Frontal cortex (tissue), 4 donors: ENCODE results near the gene GSAP. TPM values are rescaled to one million over a fixed set of nuclear protein-coding genes. Genes with fewer than 3 reads are reported as not detected.

ENCODE experiments used
- DNase-seq, 2 donors: peaks; one replicate each; pipeline ENCODE4 v3.0.0; 2012; ENCODE audit warnings: low spot score in 2 of 2
- FAIRE-seq: peaks from 2 replicates; lab custom pipeline; 2012; peaks lifted over from hg19 to GRCh38; lab: Jason Lieb, UNC
- total RNA-seq: library from RNA; depleted of rRNA; stranded (reverse); fragments of >200 nt; gene quantifications from one replicate; pipeline ENCODE4 v1.2.3, GENCODE V29; 2014
- donor health status: control.
- donor health status: control.
- donor health status: control.

The GSAP gene
- total RNA-seq, 1 donor from 2014 or later = 9.0 TPM

DNA sequence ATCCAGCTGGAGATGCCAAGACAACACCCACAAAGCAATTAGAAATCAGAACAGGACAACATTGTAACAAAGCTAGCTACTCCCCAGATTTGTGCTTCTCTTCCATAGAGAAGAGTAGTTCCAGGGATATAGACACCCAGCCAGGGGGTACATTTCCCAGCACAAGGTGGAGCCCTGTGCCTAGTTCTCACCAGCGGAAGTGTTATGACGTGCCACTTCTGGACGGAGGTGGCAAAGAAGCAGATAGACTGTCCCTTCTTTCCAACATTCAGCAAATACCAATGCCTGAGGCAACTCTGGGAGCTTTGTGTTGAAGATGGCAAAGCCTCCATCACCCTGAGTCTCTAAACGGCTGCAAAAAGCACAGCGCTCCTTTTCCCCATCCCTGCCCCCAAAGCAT lies 23.4 kb upstream of the GSAP start:
- peak in 1 of 2 donors; percentile 28 for DNase-seq
- FAIRE-seq = no peak

- no peak for DNase-seq
- no peak for FAIRE-seq
These were observed 22.0 kb upstream of the GSAP start for GRCh38 chr7:77438131-77438530.

- no peak for DNase-seq
- no peak for FAIRE-seq
These were observed 18.6 kb upstream of the GSAP start for GRCh38 chr7:77434570-77435275.

DNA sequence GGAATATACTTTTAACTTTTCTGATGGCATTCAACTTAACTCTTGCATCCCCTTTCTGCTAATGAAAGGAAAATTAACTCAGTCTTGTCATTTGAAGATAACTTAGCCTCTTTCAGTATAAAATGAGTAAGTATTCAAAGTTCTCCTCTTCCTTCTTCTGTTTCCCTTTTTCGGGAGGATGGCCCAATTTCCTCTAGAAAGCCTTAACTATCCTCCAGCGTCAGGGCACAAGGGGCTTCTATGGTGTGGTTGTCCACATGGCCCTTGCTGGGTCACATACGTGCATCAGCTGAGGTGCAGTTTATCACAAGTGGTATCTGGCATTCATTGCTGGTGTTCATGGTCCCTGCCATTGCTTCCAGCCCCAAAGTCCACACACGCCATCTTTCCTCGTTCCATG lies 17.8 kb upstream of the GSAP start:
- DNase-seq (no peak), FAIRE-seq (no peak)

- no peak for FAIRE-seq
- DNase-seq = no peak
These were observed 14.8 kb upstream of the GSAP start for GRCh38 chr7:77430927-77431326.

GRCh38 chr7:77428777-77429231 lies 12.7 kb upstream of the GSAP start:
- FAIRE-seq = no peak
- DNase-seq = no peak

- FAIRE-seq = no peak
- no peak for DNase-seq
These were observed 12.0 kb upstream of the GSAP start for GRCh38 chr7:77427996-77428603.

DNA sequence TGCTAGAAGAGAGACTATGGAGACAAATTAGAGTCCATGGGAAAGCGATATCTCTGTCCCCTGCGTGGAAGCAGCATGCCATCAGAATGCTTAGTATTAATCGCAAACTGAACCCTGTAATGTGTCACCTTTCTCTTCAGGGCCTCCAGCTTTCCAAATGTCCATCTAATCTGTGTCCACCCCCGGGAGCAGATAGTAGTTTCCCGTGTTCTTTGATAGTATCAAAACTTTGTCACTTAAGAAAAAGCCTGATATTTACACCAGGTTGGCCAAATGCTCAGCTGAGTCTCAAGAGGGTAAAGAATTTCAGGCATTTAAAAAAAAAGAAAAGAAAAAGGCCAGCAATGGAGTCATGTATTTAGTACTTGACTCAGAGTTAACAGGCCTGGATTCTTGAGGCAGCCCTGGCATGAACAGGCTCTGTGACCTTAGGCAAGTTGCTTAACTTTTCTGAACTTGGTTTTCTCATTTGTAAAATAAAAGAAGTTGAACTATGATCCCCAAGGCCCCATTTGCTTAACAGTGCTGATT lies 10.4 kb upstream of the GSAP start:
- FAIRE-seq = no peak
- DNase-seq = no peak

- no peak for FAIRE-seq
- DNase-seq = no peak
These were observed 9.9 kb upstream of the GSAP start for GRCh38 chr7:77426052-77426404.

DNA sequence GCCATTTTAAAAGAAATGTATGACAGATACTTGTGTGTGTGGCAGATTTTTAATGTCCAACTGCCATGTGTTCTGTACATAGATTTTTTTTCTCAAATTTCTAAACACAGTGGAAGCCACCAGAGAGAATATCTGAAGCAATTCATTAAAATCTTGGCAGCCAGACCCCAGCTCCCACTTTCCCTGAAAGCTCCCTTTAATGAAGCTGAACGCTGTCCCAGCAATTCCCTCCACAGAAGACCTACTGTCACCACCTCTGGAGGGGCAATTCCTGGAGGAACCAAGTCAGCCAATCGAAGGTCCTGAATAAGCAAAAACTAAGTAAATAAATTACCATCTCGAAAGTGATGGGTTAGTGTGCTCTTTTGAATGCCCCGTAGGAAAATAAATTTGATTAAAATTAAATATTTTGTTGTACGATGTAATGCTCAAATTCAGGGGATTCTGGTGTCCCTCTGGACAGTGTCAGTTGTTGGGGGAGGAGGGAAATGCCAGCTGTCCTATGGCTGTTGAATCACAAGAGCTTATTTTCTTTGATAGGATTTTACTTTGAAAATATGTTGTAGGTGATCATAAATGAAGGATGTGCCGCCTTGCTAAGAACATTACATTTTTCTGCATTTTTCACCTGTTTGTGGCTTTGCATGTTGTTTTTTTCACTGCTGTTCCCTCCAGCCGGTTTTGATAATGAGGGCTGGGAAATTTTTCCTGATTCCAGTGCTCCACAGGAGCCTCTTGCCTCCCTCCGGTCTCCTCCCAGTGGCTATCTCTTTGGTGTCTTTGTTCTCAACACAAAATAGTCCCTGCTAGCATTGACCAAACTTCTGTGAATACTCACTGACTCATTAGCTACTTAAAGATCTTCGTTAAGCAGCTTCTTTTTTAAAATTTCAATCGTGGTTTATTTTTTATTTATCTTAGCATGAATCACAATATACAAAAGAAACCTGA lies 9.2 kb upstream of the GSAP start:
- DNase-seq (no peak), FAIRE-seq (no peak)

- no peak for FAIRE-seq
- no peak for DNase-seq
These were observed 6.4 kb upstream of the GSAP start for GRCh38 chr7:77422500-77422899.

- FAIRE-seq (no peak), DNase-seq (no peak)
These were observed 5.0 kb upstream of the GSAP start for GRCh38 chr7:77420986-77421672.

GRCh38 chr7:77420438-77420837 lies 4.3 kb upstream of the GSAP start:
- DNase-seq (no peak), FAIRE-seq (no peak)

DNA sequence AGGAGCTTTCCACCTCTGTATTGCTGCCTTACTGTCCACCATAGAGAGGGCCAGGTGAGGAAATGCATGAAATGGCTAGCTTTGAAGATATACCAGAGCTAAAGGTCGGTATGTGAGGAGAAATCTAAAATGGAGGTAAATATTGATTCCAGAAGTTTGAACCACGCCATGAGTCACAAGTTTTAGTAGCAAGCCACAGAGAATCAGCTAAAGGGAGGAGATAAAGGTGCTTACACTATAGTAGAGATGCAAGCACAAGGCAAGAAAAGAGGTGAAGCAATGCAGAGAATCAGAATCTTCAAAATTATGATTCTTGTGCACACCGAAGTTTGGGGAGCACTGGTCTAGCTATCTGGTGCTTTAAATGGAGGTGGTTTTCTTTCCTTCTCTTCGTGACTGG lies 3.0 kb upstream of the GSAP start:
- FAIRE-seq (no peak), DNase-seq (no peak)

DNA sequence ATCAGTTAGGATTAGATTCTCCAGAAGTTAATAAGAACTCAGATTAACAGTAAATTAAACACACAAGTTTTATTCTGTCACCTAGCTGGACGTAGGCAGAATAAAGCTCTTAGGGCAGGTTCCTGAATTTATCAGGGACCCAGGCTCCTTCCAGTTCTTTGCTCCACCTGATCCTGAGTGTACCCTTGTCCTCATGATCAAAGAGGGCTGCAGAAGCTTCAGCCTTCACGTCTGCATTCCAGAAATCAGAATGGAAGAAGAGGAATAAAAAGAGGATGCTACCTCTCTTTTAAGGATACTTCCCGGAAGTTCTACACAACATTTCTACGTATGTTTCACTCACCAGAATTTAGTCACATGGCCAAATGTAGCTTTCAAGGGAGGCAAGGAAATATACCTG lies 1.7 kb upstream of the GSAP start:
- no peak for DNase-seq
- FAIRE-seq = no peak

DNA sequence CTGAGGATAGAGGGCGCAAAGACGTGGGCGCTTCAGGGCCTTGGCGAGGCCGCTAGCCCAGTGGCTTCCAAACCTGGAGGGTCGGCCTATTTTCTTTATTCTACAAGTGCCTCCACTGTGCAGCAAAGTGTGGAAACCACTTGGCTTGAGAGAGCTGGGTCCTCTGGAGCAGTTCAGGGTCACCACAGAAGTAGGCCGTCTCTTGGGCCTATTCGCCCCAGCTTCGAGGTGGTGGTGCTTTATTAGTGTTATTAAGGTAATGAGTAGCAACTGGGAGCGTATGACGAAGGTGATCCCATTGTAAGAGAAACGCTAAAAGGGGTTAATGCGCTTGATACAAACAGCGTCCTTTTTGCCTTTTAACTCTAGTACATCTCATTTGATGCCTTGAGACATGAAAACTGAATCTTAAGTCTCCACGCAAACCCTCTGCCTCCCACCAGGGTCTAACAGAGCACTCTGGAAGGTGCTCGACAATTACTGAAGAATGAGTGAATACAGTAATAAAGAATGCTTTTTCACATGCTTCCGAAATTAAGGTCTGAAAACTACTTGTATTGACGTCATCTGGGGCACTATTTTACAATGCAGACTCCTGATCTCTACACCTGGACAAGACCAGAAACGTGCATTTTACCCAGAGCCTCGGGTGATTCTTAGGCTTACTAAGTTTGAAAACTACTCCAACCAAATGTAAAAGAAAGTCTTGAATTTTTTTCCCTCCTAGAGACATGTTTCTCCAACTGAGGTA lies 647 bp upstream of the GSAP start:
- DNase-seq = no peak
- no peak for FAIRE-seq

DNA sequence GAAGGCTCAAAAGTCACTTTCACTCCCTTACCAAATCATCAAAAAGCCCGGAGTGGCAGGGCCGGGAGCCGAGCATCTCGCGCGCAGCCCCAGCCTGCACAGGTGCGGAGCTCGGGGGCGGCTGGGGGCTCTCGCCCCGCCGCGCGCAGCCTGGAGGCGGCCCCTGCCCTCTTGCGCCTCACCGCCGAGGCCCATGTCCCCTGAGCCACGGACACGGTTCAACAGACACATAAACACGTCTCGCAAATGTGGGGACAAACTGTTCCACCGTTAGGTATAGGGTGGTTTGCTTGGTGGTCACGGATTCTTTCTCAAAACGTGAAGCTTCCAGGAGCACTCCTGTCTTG lies 700 bp downstream of the GSAP start:
- no peak for FAIRE-seq
- DNase-seq = peak; percentile 41 to 54

DNA sequence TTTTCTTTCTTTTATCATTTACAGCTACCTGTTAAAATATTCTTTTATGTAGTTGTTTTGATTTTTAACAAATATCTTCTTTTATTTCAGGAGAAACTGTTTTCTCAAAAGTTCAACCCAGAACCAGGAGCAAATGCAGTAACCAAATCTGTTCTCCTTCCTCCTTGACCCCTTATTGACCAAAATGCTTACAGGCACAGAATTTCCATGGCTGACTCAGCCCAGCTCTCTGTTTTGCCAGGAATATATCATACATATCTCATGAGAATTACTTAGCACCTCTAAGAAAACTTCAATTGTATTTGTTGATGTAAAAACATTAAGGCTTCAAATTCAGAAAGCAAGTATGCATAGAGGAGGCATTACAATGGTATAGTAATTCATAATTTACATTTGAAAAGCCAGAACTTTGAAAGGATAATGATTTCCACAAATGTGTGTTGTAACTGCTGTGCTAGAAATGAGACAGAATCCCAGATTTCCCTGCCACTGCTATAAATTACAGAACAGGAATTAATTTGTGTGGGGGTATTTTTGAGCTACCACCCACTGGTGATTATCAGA lies 2.2 kb downstream of the GSAP start:
- FAIRE-seq (no peak), DNase-seq (no peak)

DNA sequence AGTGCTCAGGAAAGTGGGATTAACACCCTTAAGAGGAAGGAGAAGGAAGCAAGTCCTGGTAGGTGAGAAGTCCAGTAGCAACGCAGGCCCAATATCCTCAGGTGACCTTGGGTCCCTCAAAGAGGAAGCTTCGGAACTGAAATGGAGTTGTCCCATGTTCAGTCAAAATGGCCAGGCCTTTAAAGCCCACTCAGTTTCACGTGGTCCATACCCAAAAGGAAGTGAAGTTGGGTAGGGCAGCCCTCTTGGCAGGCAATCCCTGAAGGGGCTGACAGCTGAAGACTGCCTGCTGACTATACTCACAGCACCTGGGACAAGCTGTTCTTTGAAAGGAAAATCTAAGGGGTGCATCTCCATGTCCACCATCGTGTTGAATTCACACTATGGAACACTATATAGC lies 3.0 kb downstream of the GSAP start:
- no peak for FAIRE-seq
- DNase-seq = no peak
